ENCODE data around the gene CTNNA3. TPM values are rescaled to one million over a fixed set of nuclear protein-coding genes. Genes with fewer than 3 reads are reported as not detected.

Gene CTNNA3
- total RNA-seq, 1 experiment from 2014 or later, result 0.32 TPM

GRCh38 chr10:67518756-67519155 lies 177.2 kb downstream of the CTNNA3 start:
- ATAC-seq (no peak), DNase-seq (ENCODE audit: low read depth, low spot score) (no peak)
- Histone ChIP-seq H2AFZ (ENCODE audit: low read depth, low read length, poor library complexity, severe bottlenecking) (no peak overlapping the region), H3K4me1 (ENCODE audit: control insufficient read depth in 1 of 2, insufficient read depth in 2 of 2, low read length in 2 of 2) (peaks cover 0 to 3% of the 10 kb centered on the region in 2 experiments; a peak in 1 of 4 replicates), H3K79me2 (ENCODE audit: insufficient read depth, low read length) (no peaks in the 10 kb centered on the region), H3K27ac (ENCODE audit: low read depth, low read length) (no peak overlapping the region), H3K9me2 (ENCODE audit: insufficient read depth) (no peaks in the 10 kb centered on the region), H3K9me3 (ENCODE audit: control insufficient read depth in 1 of 2, insufficient read depth in 1 of 2, low read depth in 1 of 2, low read length in 2 of 2) (no peaks in the 10 kb centered on the region), H4K20me1 (ENCODE audit: insufficient read depth) (no peaks in the 10 kb centered on the region), H3K9ac (ENCODE audit: low read length) (no peak overlapping the region), H3K4me3 (replicated peaks in 1 of 2; ENCODE audit: low read depth in 1 of 2, low read length in 2 of 2) (no peak overlapping the region), H3K4me2 (ENCODE audit: low read length) (no peak overlapping the region), H3K27me3 (ENCODE audit: insufficient read depth, low read length) (no peaks in the 10 kb centered on the region), H3K36me3 (ENCODE audit: control insufficient read depth in 1 of 2, insufficient read depth in 2 of 2, low read length in 2 of 2) (no peaks in the 10 kb centered on the region)
- RAD21 ChIA-PET (ENCODE audit: low non-redundant PET in 1 of 2, low total read pairs in 2 of 2, uncharacterized antibody in 2 of 2, unreplicated experiment in 2 of 2), result no interaction called here
- POLR2A ChIA-PET, result no interaction called here
- intact Hi-C loops (cut with micrococcal nuclease), result loop anchor here (1.0 kb wide), 1 partner anchor 586 kb away; no protein-coding TSS in a partner anchor
- CTCF ChIA-PET, result no interaction called here
- BruUV-seq (replicated peaks), result no TSS peak
- TF ChIP-seq ELF1 (IDR thresholded peaks at IDR 0.05; ENCODE audit: borderline replicate concordance, low read depth), result no peak
- TF ChIP-seq, protein P1, sequence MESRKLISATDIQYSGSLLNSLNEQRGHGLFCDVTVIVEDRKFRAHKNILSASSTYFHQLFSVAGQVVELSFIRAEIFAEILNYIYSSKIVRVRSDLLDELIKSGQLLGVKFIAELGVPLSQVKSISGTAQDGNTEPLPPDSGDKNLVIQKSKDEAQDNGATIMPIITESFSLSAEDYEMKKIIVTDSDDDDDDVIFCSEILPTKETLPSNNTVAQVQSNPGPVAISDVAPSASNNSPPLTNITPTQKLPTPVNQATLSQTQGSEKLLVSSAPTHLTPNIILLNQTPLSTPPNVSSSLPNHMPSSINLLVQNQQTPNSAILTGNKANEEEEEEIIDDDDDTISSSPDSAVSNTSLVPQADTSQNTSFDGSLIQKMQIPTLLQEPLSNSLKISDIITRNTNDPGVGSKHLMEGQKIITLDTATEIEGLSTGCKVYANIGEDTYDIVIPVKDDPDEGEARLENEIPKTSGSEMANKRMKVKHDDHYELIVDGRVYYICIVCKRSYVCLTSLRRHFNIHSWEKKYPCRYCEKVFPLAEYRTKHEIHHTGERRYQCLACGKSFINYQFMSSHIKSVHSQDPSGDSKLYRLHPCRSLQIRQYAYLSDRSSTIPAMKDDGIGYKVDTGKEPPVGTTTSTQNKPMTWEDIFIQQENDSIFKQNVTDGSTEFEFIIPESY (IDR thresholded peaks at IDR 0.05; ENCODE audit: extremely low read depth, insufficient replicate concordance, low read length), result no peak
- TF ChIP-seq SIN3A (IDR thresholded peaks at IDR 0.05; ENCODE audit: low read depth), result no peak
- no peak for TF ChIP-seq SRF (IDR thresholded peaks at IDR 0.05; ENCODE audit: low read depth)
- no peak for TF ChIP-seq JUND (IDR thresholded peaks at IDR 0.05)
- TF ChIP-seq EZH2 (IDR thresholded peaks at IDR 0.05), result no peak
- TF ChIP-seq, protein P2, sequence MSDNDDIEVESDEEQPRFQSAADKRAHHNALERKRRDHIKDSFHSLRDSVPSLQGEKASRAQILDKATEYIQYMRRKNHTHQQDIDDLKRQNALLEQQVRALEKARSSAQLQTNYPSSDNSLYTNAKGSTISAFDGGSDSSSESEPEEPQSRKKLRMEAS (IDR thresholded peaks at IDR 0.05), result no peak
- no peak for TF ChIP-seq ATF3 (IDR thresholded peaks at IDR 0.05)
- TF ChIP-seq CBX3 (IDR thresholded peaks at IDR 0.05; ENCODE audit: low read depth), result no peak
- TF ChIP-seq EGR1 (IDR thresholded peaks at IDR 0.05; ENCODE audit: low read depth), result no peak
